Brain microvascular endothelial cell (primary cell): Measurements from ENCODE around the gene DCAF6.

Source experiments
- DNase-seq: peaks from one replicate; pipeline ENCODE4 v3.0.0-alpha.2; 2020
- H3K27ac ChIP-seq: fragments of 250-450 bp; sonication (Bioruptor Pico); 2 replicates; pipeline ENCODE4 v1.5.1; 2020; ENCODE audit warnings: mild to moderate bottlenecking, moderate library complexity
- H3K27me3 ChIP-seq: fragments of 250-450 bp; sonication (Bioruptor Pico); replicated peaks from 2 replicates; pipeline ENCODE4 v1.5.1; 2020; ENCODE audit warnings: mild to moderate bottlenecking
- H3K36me3 ChIP-seq: fragments of 250-450 bp; sonication (Bioruptor Pico); replicated peaks from 2 replicates; pipeline ENCODE4 v1.5.1; 2020; ENCODE audit warnings: mild to moderate bottlenecking
- H3K4me3 ChIP-seq: 2 replicates; pipeline ENCODE4 v1.5.1; 2011; ENCODE audit warnings: low read depth, mild to moderate bottlenecking, control low read depth, low read length, moderate library complexity
- in situ Hi-C: cut with HindIII; loops from 2 replicates; pipeline ENCODE4 v1.10.0; 2017; ENCODE audit warnings: low sequenced_read_pairs, low pct_ligation_motif_present
- TF ChIP-seq, protein P1 (sequence below): IDR thresholded peaks from 2 replicates; pipeline ENCODE4 v1.5.1; 2011; ENCODE audit warnings: low read depth, mild to moderate bottlenecking, moderate library complexity, low read length, control low read depth, inconsistent platforms; ENCODE audit errors: missing control alignments

The DCAF6 gene

DNA sequence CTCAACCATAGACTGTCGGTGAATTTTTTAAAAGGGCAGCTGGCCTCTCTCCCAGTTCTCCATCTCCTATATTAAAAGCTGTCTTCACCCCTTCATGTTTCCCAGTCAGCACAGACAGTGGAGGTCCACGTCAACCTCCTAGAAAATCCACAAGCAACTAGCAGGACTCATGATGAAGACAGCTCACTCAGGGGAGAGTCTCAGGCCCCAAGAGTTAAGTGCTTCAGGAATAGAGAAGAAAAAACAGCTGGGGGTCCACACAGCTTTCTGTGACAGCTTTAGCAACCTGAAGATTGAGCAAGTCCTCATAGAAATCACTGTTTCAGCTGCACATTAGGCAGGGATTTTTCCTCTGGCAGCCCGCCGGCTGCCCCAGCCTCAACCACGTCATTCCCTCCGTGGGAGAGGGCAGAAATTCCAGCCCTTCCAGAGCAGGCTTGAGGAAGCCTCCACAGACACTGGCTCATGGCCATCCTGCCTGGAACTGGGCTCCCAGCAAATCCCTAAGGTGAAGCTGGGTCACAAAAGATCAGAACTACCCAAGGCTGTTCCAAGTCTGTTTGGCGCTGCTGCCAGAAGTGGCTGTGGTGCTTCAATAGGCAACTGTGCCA is 185.0 kb downstream of the DCAF6 start:
- Histone ChIP-seq H3K27ac (peak overlapping the region; percentile 38), H3K36me3 (no peaks in the 10 kb centered on the region), H3K4me3 (no peak overlapping the region), H3K27me3 (no peaks in the 10 kb centered on the region)
- DNase-seq = peak; percentile 76
- in situ Hi-C loops = no loop called here
- TF ChIP-seq, protein P1, sequence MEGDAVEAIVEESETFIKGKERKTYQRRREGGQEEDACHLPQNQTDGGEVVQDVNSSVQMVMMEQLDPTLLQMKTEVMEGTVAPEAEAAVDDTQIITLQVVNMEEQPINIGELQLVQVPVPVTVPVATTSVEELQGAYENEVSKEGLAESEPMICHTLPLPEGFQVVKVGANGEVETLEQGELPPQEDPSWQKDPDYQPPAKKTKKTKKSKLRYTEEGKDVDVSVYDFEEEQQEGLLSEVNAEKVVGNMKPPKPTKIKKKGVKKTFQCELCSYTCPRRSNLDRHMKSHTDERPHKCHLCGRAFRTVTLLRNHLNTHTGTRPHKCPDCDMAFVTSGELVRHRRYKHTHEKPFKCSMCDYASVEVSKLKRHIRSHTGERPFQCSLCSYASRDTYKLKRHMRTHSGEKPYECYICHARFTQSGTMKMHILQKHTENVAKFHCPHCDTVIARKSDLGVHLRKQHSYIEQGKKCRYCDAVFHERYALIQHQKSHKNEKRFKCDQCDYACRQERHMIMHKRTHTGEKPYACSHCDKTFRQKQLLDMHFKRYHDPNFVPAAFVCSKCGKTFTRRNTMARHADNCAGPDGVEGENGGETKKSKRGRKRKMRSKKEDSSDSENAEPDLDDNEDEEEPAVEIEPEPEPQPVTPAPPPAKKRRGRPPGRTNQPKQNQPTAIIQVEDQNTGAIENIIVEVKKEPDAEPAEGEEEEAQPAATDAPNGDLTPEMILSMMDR = no peak

DNA sequence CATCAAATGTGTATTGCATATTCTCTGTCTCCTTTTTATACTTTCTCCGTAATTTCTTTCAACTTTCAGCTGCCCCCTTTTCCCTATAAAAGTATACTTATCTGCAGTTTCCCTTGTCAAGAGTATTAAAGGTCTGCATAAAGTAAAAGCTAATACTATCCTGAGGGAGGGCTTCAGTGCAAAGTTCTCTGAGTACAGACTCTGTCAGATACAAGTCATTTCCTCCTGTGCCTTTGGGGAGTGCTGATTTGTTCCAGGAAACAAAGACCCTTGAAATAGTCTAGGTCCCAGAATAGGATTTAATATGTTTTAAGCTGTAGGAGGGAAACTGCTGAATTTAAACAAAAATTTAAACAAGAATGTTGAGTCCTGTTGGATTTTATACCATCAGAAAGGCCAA is 188.6 kb downstream of the DCAF6 start:
- TF ChIP-seq, protein P1 = no peak
- no peaks in the 10 kb centered on the region for H3K36me3 ChIP-seq
- H3K27ac ChIP-seq = no peak overlapping the region
- no peak for DNase-seq
- no peak overlapping the region for H3K4me3 ChIP-seq
- no peaks in the 10 kb centered on the region for H3K27me3 ChIP-seq
- in situ Hi-C loops = no loop called here
